ENCODE results near the gene HMCES.

Gene HMCES

GRCh38 chr3:129349791-129350190 is 71.1 kb downstream of the HMCES start:
- no peak for DNase-seq

- DNase-seq: no peak
Measured at GRCh38 chr3:129352045-129352444, 73.4 kb downstream of the HMCES start.

- no peak for DNase-seq
Measured at GRCh38 chr3:129352650-129353588, 74.2 kb downstream of the HMCES start.

- DNase-seq: no peak
Measured at GRCh38 chr3:129353589-129353941, 74.9 kb downstream of the HMCES start.
